DOHH2 (cell line): ENCODE results near the gene FIGN.

Experiments used
- H3F3A ChIP-seq: fragments of 200-600 bp; sonication (generic), shearing (Covaris generic); 2 replicates; pipeline ENCODE4 v1.6.0; 2016; ENCODE audit warnings: antibody characterized with exemption, mild to moderate bottlenecking; ENCODE audit not compliant: control insufficient read depth, insufficient read depth
- H3K27ac ChIP-seq: fragments of 200-600 bp; sonication (generic); 2 replicates; pipeline ENCODE4 v1.5.1; 2014; ENCODE audit warnings: low read depth, mild to moderate bottlenecking, low read length, moderate library complexity
- H3K27me3 ChIP-seq: fragments of 200-600 bp; sonication (generic); 2 replicates; pipeline ENCODE4 v1.6.1; 2014; ENCODE audit warnings: mild to moderate bottlenecking, low read length, mixed read lengths; ENCODE audit not compliant: control insufficient read depth
- H3K36me3 ChIP-seq: fragments of 200-600 bp; sonication (generic); 2 replicates; pipeline ENCODE4 v1.6.1; 2014; ENCODE audit warnings: mild to moderate bottlenecking, low read length, moderate library complexity, mixed read lengths; ENCODE audit not compliant: control insufficient read depth
- H3K4me1 ChIP-seq: fragments of 200-600 bp; sonication (generic); 2 replicates; pipeline ENCODE4 v1.6.1; 2014; ENCODE audit warnings: mild to moderate bottlenecking, low read length, mixed read lengths; ENCODE audit not compliant: control insufficient read depth
- H3K4me2 ChIP-seq: fragments of 200-600 bp; sonication (generic); 2 replicates; pipeline ENCODE4 v1.6.0; 2014; ENCODE audit warnings: mild to moderate bottlenecking, low read length, moderate library complexity
- H3K4me3 ChIP-seq: fragments of 200-600 bp; sonication (generic); 2 replicates; pipeline ENCODE4 v1.5.1; 2014; ENCODE audit warnings: mild to moderate bottlenecking, low read length, mixed read lengths
- H3K79me2 ChIP-seq: fragments of 200-600 bp; sonication (generic); 2 replicates; pipeline ENCODE4 v1.6.1; 2014; ENCODE audit warnings: mild to moderate bottlenecking, low read length, mixed read lengths; ENCODE audit not compliant: control insufficient read depth
- H3K9me2 ChIP-seq: fragments of 200-600 bp; sonication (generic); replicated peaks from 2 replicates; pipeline ENCODE4 v1.6.1; 2014; ENCODE audit warnings: mild to moderate bottlenecking, low read length, mixed read lengths; ENCODE audit not compliant: control insufficient read depth
- H3K9me3 ChIP-seq: fragments of 200-600 bp; sonication (generic); 2 replicates; pipeline ENCODE4 v1.6.1; 2014; ENCODE audit warnings: antibody characterized with exemption, low read length, mixed read lengths; ENCODE audit not compliant: control insufficient read depth, insufficient read depth
- H4K20me1 ChIP-seq: fragments of 200-600 bp; sonication (generic); 2 replicates; pipeline ENCODE4 v1.6.0; 2014; ENCODE audit warnings: low read depth, mild to moderate bottlenecking, antibody characterized with exemption, low read length, moderate library complexity; ENCODE audit not compliant: control insufficient read depth, insufficient read depth
- CTCF ChIP-seq: fragments of 200-600 bp; sonication (generic); IDR thresholded peaks from one replicate; pipeline ENCODE4 v1.5.1; 2014; ENCODE audit warnings: antibody characterized with exemption, mild to moderate bottlenecking, low read depth, low read length; ENCODE audit not compliant: poor library complexity, severe bottlenecking
- EZH2phosphoT487 ChIP-seq: fragments of 200-600 bp; sonication (generic); IDR thresholded peaks from 2 replicates; pipeline ENCODE4 v1.6.1; 2017; ENCODE audit warnings: borderline replicate concordance, mild to moderate bottlenecking, antibody characterized with exemption, low read length, moderate library complexity, mixed read lengths

FIGN gene

GRCh38 chr2:163729636-163730273 lies 6.1 kb downstream of the FIGN start:
- H3F3A ChIP-seq = no peaks in the 10 kb centered on the region
- H3K4me3 ChIP-seq = no peak overlapping the region
- H3K4me1 ChIP-seq = no peaks in the 10 kb centered on the region
- no peaks in the 10 kb centered on the region for H3K9me3 ChIP-seq
- no peak overlapping the region for H3K27ac ChIP-seq
- no peak overlapping the region for H3K4me2 ChIP-seq
- no peaks in the 10 kb centered on the region for H3K36me3 ChIP-seq
- no peaks in the 10 kb centered on the region for H4K20me1 ChIP-seq
- no peaks in the 10 kb centered on the region for H3K27me3 ChIP-seq
- TF ChIP-seq CTCF (no peak), EZH2phosphoT487 (no peak)
- H3K9me2 ChIP-seq = no peaks in the 10 kb centered on the region
- H3K79me2 ChIP-seq = no peaks in the 10 kb centered on the region

- TF ChIP-seq CTCF (no peak), EZH2phosphoT487 (no peak)
- no peaks in the 10 kb centered on the region for H3K27me3 ChIP-seq
- H3K9me2 ChIP-seq = no peaks in the 10 kb centered on the region
- H3K36me3 ChIP-seq = no peaks in the 10 kb centered on the region
- no peaks in the 10 kb centered on the region for H3K9me3 ChIP-seq
- H3K4me2 ChIP-seq = no peak overlapping the region
- no peaks in the 10 kb centered on the region for H3F3A ChIP-seq
- no peaks in the 10 kb centered on the region for H3K4me1 ChIP-seq
- no peaks in the 10 kb centered on the region for H3K79me2 ChIP-seq
- no peak overlapping the region for H3K27ac ChIP-seq
- no peaks in the 10 kb centered on the region for H4K20me1 ChIP-seq
- H3K4me3 ChIP-seq = no peak overlapping the region
Observed at GRCh38 chr2:163723881-163724280, 11.9 kb downstream of the FIGN start.

GRCh38 chr2:163723348-163723747 lies 12.5 kb downstream of the FIGN start:
- H3K27me3 ChIP-seq = no peaks in the 10 kb centered on the region
- no peaks in the 10 kb centered on the region for H3K4me1 ChIP-seq
- no peaks in the 10 kb centered on the region for H3K79me2 ChIP-seq
- TF ChIP-seq CTCF = no peak
- no peak for TF ChIP-seq EZH2phosphoT487
- no peaks in the 10 kb centered on the region for H3K36me3 ChIP-seq
- no peaks in the 10 kb centered on the region for H3F3A ChIP-seq
- no peaks in the 10 kb centered on the region for H3K9me2 ChIP-seq
- H3K4me2 ChIP-seq = no peak overlapping the region
- no peaks in the 10 kb centered on the region for H4K20me1 ChIP-seq
- H3K27ac ChIP-seq = no peak overlapping the region
- H3K4me3 ChIP-seq = no peak overlapping the region
- H3K9me3 ChIP-seq = no peaks in the 10 kb centered on the region
